ENCODE data around the gene ANTXR2. TPM values are rescaled to one million over a fixed set of nuclear protein-coding genes. Genes with fewer than 3 reads are reported as not detected.

ANTXR2 gene
- total RNA-seq, 2 experiments from 2014 or later, result not detected

DNA sequence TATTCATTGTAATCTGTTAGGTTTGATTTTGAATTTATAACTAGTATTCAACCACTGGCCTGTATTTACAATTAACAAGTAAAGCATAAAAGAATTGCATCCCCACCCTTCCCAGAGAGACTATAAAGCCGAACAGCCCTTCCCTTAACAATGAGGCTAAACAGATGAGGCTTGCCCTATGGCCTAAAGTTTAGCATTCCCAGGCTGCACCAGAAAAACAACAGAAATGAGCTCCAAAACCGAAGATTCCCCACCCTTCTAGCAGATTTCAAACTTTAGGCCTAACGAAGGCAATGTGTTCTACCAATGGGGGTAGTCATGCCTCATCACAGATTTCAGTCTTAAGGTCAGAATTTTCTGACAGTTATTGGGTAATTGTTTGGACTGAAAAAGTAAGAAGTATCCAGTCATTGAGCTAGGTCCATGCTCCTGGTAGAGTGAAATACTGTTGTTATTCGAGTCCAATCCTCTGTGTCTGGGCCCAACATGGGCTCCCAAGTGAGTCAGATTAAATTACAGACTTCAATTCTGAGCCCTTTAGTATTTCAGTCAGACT is 197.6 kb downstream of the ANTXR2 start:
- POLR2A ChIA-PET, result no interaction called here
- CTCF ChIA-PET (ENCODE audit: unreplicated experiment), result no interaction called here
- H3K4me2 ChIP-seq (ENCODE audit: low read length), result no peak overlapping the region
- no peaks in the 10 kb centered on the region for H3K9me3 ChIP-seq (ENCODE audit: low read length)
- BruUV-seq (replicated peaks), result no TSS peak
- no peak overlapping the region for H2AFZ ChIP-seq (ENCODE audit: low read length)
- no peaks in the 10 kb centered on the region for H3K9me2 ChIP-seq (ENCODE audit: insufficient read depth, low read length)
- no peaks in the 10 kb centered on the region for H4K20me1 ChIP-seq (ENCODE audit: insufficient read depth, low read length)
- no peak for DNase-seq (ENCODE audit: low spot score)
- no peak for TF ChIP-seq EZH2phosphoT487 (IDR thresholded peaks at IDR 0.05; ENCODE audit: borderline replicate concordance, low read depth, low read length)
- TF ChIP-seq, protein P1, sequence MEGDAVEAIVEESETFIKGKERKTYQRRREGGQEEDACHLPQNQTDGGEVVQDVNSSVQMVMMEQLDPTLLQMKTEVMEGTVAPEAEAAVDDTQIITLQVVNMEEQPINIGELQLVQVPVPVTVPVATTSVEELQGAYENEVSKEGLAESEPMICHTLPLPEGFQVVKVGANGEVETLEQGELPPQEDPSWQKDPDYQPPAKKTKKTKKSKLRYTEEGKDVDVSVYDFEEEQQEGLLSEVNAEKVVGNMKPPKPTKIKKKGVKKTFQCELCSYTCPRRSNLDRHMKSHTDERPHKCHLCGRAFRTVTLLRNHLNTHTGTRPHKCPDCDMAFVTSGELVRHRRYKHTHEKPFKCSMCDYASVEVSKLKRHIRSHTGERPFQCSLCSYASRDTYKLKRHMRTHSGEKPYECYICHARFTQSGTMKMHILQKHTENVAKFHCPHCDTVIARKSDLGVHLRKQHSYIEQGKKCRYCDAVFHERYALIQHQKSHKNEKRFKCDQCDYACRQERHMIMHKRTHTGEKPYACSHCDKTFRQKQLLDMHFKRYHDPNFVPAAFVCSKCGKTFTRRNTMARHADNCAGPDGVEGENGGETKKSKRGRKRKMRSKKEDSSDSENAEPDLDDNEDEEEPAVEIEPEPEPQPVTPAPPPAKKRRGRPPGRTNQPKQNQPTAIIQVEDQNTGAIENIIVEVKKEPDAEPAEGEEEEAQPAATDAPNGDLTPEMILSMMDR (conservative IDR thresholded peaks at IDR 0.05; ENCODE audit: low read length), result no peak
- no peaks in the 10 kb centered on the region for H3K36me3 ChIP-seq (ENCODE audit: insufficient read depth, low read length)
- no peak overlapping the region for H3K4me3 ChIP-seq (ENCODE audit: low read depth, low read length, poor library complexity, severe bottlenecking)
- no peaks in the 10 kb centered on the region for H3K4me1 ChIP-seq (ENCODE audit: insufficient read depth, low read length, poor library complexity, severe bottlenecking)
- H3K79me2 ChIP-seq (ENCODE audit: insufficient read depth, low read depth, low read length), result no peaks in the 10 kb centered on the region
- H3K27ac ChIP-seq (ENCODE audit: low read depth, low read length, poor library complexity, severe bottlenecking), result no peak overlapping the region
- intact Hi-C loops (cut with micrococcal nuclease; ENCODE audit: unreplicated experiment), result no loop called here

DNA sequence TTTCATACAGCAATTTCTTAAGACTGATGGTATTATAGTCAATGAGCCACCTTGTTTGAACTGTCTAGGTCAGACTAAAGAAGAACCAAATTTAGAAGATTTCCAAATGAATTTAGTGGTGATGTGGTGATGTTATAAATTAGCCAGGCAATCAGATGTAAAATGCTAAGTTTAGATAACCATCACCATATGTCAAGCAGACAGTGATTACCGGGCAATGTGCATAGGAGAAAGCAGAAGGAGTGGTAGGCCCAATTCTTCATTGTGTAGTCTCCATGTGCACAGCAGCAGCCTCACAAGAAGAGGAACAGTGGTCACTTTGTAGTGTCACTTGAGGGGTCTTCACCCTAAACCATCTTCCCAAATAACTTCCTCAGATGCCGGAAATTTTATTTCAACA is 198.8 kb downstream of the ANTXR2 start:
- DNase-seq (ENCODE audit: low spot score), result no peak
- BruUV-seq (replicated peaks), result no TSS peak
- ChIA-PET POLR2A (no interaction called here), CTCF (ENCODE audit: unreplicated experiment) (no interaction called here)
- no peaks in the 10 kb centered on the region for H3K4me1 ChIP-seq (ENCODE audit: insufficient read depth, low read length, poor library complexity, severe bottlenecking)
- H2AFZ ChIP-seq (ENCODE audit: low read length), result no peak overlapping the region
- H3K9me2 ChIP-seq (ENCODE audit: insufficient read depth, low read length), result no peaks in the 10 kb centered on the region
- no peak overlapping the region for H3K27ac ChIP-seq (ENCODE audit: low read depth, low read length, poor library complexity, severe bottlenecking)
- H4K20me1 ChIP-seq (ENCODE audit: insufficient read depth, low read length), result no peaks in the 10 kb centered on the region
- no peak for TF ChIP-seq EZH2phosphoT487 (IDR thresholded peaks at IDR 0.05; ENCODE audit: borderline replicate concordance, low read depth, low read length)
- TF ChIP-seq, protein P1 (conservative IDR thresholded peaks at IDR 0.05; ENCODE audit: low read length), result no peak
- no peak overlapping the region for H3K4me2 ChIP-seq (ENCODE audit: low read length)
- H3K4me3 ChIP-seq (ENCODE audit: low read depth, low read length, poor library complexity, severe bottlenecking), result no peak overlapping the region
- intact Hi-C loops (cut with micrococcal nuclease; ENCODE audit: unreplicated experiment), result no loop called here
- no peaks in the 10 kb centered on the region for H3K9me3 ChIP-seq (ENCODE audit: low read length)
- no peaks in the 10 kb centered on the region for H3K79me2 ChIP-seq (ENCODE audit: insufficient read depth, low read depth, low read length)
- no peaks in the 10 kb centered on the region for H3K36me3 ChIP-seq (ENCODE audit: insufficient read depth, low read length)

DNA sequence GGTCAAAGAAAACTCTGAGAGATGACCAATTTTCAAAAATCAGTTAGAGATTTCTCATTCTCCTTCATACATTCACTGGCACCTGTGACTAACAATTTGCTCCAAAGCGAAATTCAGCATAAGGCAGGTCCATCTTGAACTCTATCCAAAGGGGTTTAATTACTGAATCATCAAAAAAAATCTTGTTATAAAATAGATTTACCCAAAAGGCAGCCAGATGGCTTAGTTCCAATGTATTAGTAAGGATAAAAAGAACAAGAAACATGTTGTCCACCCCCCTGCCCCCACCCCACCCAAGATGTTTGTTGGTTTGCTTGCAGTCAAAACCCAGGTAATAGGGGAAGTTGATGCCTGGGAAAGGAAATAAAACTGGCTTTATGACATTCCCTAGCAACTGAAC is 200.3 kb downstream of the ANTXR2 start:
- Histone ChIP-seq H4K20me1 (ENCODE audit: insufficient read depth, low read length) (no peaks in the 10 kb centered on the region), H3K4me1 (ENCODE audit: insufficient read depth, low read length, poor library complexity, severe bottlenecking) (no peaks in the 10 kb centered on the region), H2AFZ (ENCODE audit: low read length) (no peak overlapping the region), H3K9me2 (ENCODE audit: insufficient read depth, low read length) (no peaks in the 10 kb centered on the region), H3K4me2 (ENCODE audit: low read length) (no peak overlapping the region), H3K36me3 (ENCODE audit: insufficient read depth, low read length) (no peaks in the 10 kb centered on the region), H3K4me3 (ENCODE audit: low read depth, low read length, poor library complexity, severe bottlenecking) (no peak overlapping the region), H3K9me3 (ENCODE audit: low read length) (no peaks in the 10 kb centered on the region), H3K79me2 (ENCODE audit: insufficient read depth, low read depth, low read length) (no peaks in the 10 kb centered on the region), H3K27ac (ENCODE audit: low read depth, low read length, poor library complexity, severe bottlenecking) (no peak overlapping the region)
- BruUV-seq (replicated peaks), result no TSS peak
- no peak for DNase-seq (ENCODE audit: low spot score)
- ChIA-PET CTCF (ENCODE audit: unreplicated experiment) (no interaction called here), POLR2A (interaction anchor here (1.0 kb wide), 1 partner anchor 1901 kb away, joined by 3 read pairs; no protein-coding TSS in a partner anchor)
- no peak for TF ChIP-seq EZH2phosphoT487 (IDR thresholded peaks at IDR 0.05; ENCODE audit: borderline replicate concordance, low read depth, low read length)
- TF ChIP-seq, protein P1 (conservative IDR thresholded peaks at IDR 0.05; ENCODE audit: low read length), result no peak
- intact Hi-C loops (cut with micrococcal nuclease; ENCODE audit: unreplicated experiment), result no loop called here
